HG02884 (cell line): ENCODE measurements around the gene GALNT9.
"Not testable (repeated sequence)": the region's sequence is repeated elsewhere in the genome, so short reads cannot be mapped to it uniquely, and the experiment has no call there.

Experiments used
- ATAC-seq: cut with Tn5 transposase; IDR thresholded peaks from one replicate; pipeline ENCODE4 v1.9.1; 2021; ENCODE audit warnings: mild to moderate bottlenecking, moderate library complexity; ENCODE audit not compliant: unreplicated experiment

Gene GALNT9

GRCh38 chr12:132149526-132149925 lies 179.9 kb downstream of the GALNT9 start:
- not testable (repeated sequence) for ATAC-seq

- ATAC-seq, result no peak
Observed at GRCh38 chr12:132148368-132149045, 180.9 kb downstream of the GALNT9 start.

- ATAC-seq, result no peak
Observed at GRCh38 chr12:132147423-132148367, 181.7 kb downstream of the GALNT9 start.

GRCh38 chr12:132146772-132147422 lies 182.5 kb downstream of the GALNT9 start:
- ATAC-seq, result no peak
